ENCODE data around the gene PARD3B.

GRCh38 chr2:204664708-204665121, 119.4 kb downstream of the PARD3B start:
- no peak for TF ChIP-seq POLR2AphosphoS5 (IDR thresholded peaks at IDR 0.05; ENCODE audit: low read depth, low read length)
- TF ChIP-seq TAF1 (IDR thresholded peaks at IDR 0.05; ENCODE audit: borderline replicate concordance, low read depth, low read length), result no peak
- no peak for TF ChIP-seq POLR2A (IDR thresholded peaks at IDR 0.05; ENCODE audit: low read depth, low read length)

Data from GM12892 (cell line).